HepG2 (cell line): ENCODE measurements around the gene ADCY5. TPM values are rescaled to one million over a fixed set of nuclear protein-coding genes. Genes with fewer than 3 reads are reported as not detected.

Source experiments
- ATAC-seq: fragments of 200-7000 bp; cut with Tn5 transposase; 3 replicates; pipeline ENCODE4 v1.9.1; 2020; ENCODE audit warnings: mild to moderate bottlenecking, moderate library complexity
- BruUV-seq: library from RNA; stranded (reverse); fragments of 400-500 nt; replicated peaks from 2 replicates; lab custom pipeline; 2021; lab: Mats Ljungman, UMichigan
- CTCF ChIA-PET: fragments of 300-600 bp; formaldehyde crosslinking; extraction: SDS; loops from one replicate; lab custom pipeline; 2021; ENCODE audit warnings: low total read pairs, inconsistent platforms, low intra/inter-chr PET ratio; lab: Yijun Ruan, JAX
- POLR2A ChIA-PET: fragments of 350-600 bp; sonication (Branson Sonifier 250); formaldehyde crosslinking; loops from one replicate; lab custom pipeline; 2020; ENCODE audit warnings: antibody characterized with exemption, inconsistent platforms; lab: Yijun Ruan, JAX
- DNase-seq: peaks from one replicate; pipeline ENCODE4 v3.0.0-alpha.2; 2015; ENCODE audit warnings: low spot score
- FAIRE-seq: peaks from 3 replicates; lab custom pipeline; 2011; peaks lifted over from hg19 to GRCh38; lab: Jason Lieb, UNC
- H2AFZ ChIP-seq: one replicate; pipeline ENCODE4 v1.6.1; 2011; ENCODE audit warnings: low read length, inconsistent platforms
- H3K27ac ChIP-seq: fragments of 300-600 bp; 3 replicates; pipeline ENCODE4 v1.8.0; 2011; ENCODE audit warnings: mixed run types, mild to moderate bottlenecking, mixed read lengths, low read length, inconsistent platforms; ENCODE audit not compliant: insufficient read depth; ENCODE audit errors: extremely low read length
- H3K27me3 ChIP-seq, 2 experiments: fragments of 200-600 bp in 1 of 2; 2 replicates in 1 of 2; 3 replicates in 1 of 2; pipeline versions ENCODE4 v1.6.0 to v1.8.0; 2011; ENCODE audit warnings: low read length in 2 of 2, mild to moderate bottlenecking in 2 of 2, moderate library complexity in 2 of 2, inconsistent platforms in 1 of 2; ENCODE audit not compliant: insufficient read depth in 2 of 2, control insufficient read depth in 1 of 2
- H3K36me3 ChIP-seq, 2 experiments: fragments of 200-600 bp in 1 of 2; replicated peaks in 1 of 2; 2 replicates in 1 of 2; 3 replicates in 1 of 2; pipeline versions ENCODE4 v1.5.1 to v1.8.0; 2011; ENCODE audit warnings: low read length in 2 of 2, inconsistent platforms in 1 of 2; ENCODE audit not compliant: insufficient read depth in 2 of 2, control insufficient read depth in 1 of 2
- H3K4me1 ChIP-seq: 2 replicates; pipeline ENCODE4 v1.5.1; 2012; ENCODE audit warnings: low read length, inconsistent platforms; ENCODE audit not compliant: insufficient read depth
- H3K4me2 ChIP-seq: 2 replicates; pipeline ENCODE4 v1.6.0; 2011; ENCODE audit warnings: low read depth, low read length, inconsistent platforms
- H3K4me3 ChIP-seq, 3 experiments: fragments of 200-600 bp in 1 of 3; sonication (generic), shearing (Covaris generic) in 1 of 3; replicated peaks in 1 of 3; 2 replicates each; pipeline ENCODE4 v1.5.1; 2011 to 2016; ENCODE audit warnings: low read length in 3 of 3, inconsistent platforms in 2 of 3, low read depth in 2 of 3, mild to moderate bottlenecking in 2 of 3, control low read depth in 1 of 3, mixed read lengths in 1 of 3; ENCODE audit not compliant: insufficient read depth in 1 of 3
- H3K79me2 ChIP-seq: one replicate; pipeline ENCODE4 v1.6.1; 2011; ENCODE audit warnings: low read length, inconsistent platforms; ENCODE audit not compliant: insufficient read depth
- H3K9ac ChIP-seq: 2 replicates; pipeline ENCODE4 v1.6.0; 2011; ENCODE audit warnings: mild to moderate bottlenecking, low read depth, low read length, inconsistent platforms; ENCODE audit not compliant: insufficient read depth
- H3K9me3 ChIP-seq: 2 replicates; pipeline ENCODE4 v1.5.1; 2012; ENCODE audit warnings: mild to moderate bottlenecking, low read length
- H4K20me1 ChIP-seq: 2 replicates; pipeline ENCODE4 v1.6.0; 2011; ENCODE audit warnings: inconsistent platforms, mild to moderate bottlenecking, low read length, moderate library complexity; ENCODE audit not compliant: insufficient read depth
- BORCS8-MEF2B ChIP-seq: sonication (generic); formaldehyde crosslinking; IDR thresholded peaks from 2 replicates; pipeline ENCODE4 v1.8.0; 2022; ENCODE audit warnings: mild to moderate bottlenecking, missing genetic modification reagents
- FLYWCH1 ChIP-seq: sonication (generic); formaldehyde crosslinking; IDR thresholded peaks from 2 replicates; pipeline ENCODE4 v1.8.1; 2023; ENCODE audit warnings: mild to moderate bottlenecking, missing genetic modification reagents
- HNRNPLL ChIP-seq: fragments of 200-400 bp; formaldehyde crosslinking; IDR thresholded peaks from 2 replicates; pipeline ENCODE4 v1.6.1; 2017; ENCODE audit warnings: mild to moderate bottlenecking, low read depth, low read length; ENCODE audit not compliant: poor library complexity, severe bottlenecking
- SRF ChIP-seq: IDR thresholded peaks from 2 replicates; pipeline ENCODE4 v1.6.1; 2011; ENCODE audit warnings: mild to moderate bottlenecking, low read depth, low read length, moderate library complexity
- ZFP62 ChIP-seq: sonication (generic); formaldehyde crosslinking; IDR thresholded peaks from 2 replicates; pipeline ENCODE4 v1.4.0; 2020; ENCODE audit warnings: missing genetic modification reagents
- ZFY ChIP-seq: sonication (generic); formaldehyde crosslinking; IDR thresholded peaks from 2 replicates; pipeline ENCODE4 v1.4.0; 2020; ENCODE audit warnings: missing genetic modification reagents
- ZNF570 ChIP-seq: sonication (generic); formaldehyde crosslinking; IDR thresholded peaks from 2 replicates; pipeline ENCODE4 v1.4.0; 2020; ENCODE audit warnings: mild to moderate bottlenecking, missing genetic modification reagents, borderline replicate concordance
- ZNF777 ChIP-seq: sonication (generic); formaldehyde crosslinking; IDR thresholded peaks from 2 replicates; pipeline ENCODE4 v1.4.0; 2020; ENCODE audit warnings: missing genetic modification reagents
- ZNF790 ChIP-seq: sonication (generic); formaldehyde crosslinking; IDR thresholded peaks from 2 replicates; pipeline ENCODE4 v1.8.0; 2022; ENCODE audit warnings: missing genetic modification reagents, mild to moderate bottlenecking, borderline replicate concordance
- ZZZ3 ChIP-seq: sonication (generic); formaldehyde crosslinking; IDR thresholded peaks from 2 replicates; pipeline ENCODE4 v1.4.0; 2020; ENCODE audit warnings: missing genetic modification reagents, mild to moderate bottlenecking, borderline replicate concordance
- WGBS: methylation state at CpG from one replicate; pipeline ENCODE4 v1.1.6; 2017; ENCODE audit warnings: low lambda C conversion rate; 5-methylcytosine and 5-hydroxymethylcytosine counted together
- in situ Hi-C: cut with HindIII; loops from 2 replicates; pipeline ENCODE4 v1.10.0; 2017; ENCODE audit warnings: low pct_unique_long_range_greater_than_20kb; ENCODE audit not compliant: extremely low pct_ligation_motif_present
- intact Hi-C: fragments of 100-400 bp; cut with micrococcal nuclease; formaldehyde crosslinking; loops from one replicate; pipeline ENCODE4 v1.10.0; 2022; ENCODE audit not compliant: unreplicated experiment
- polyA plus RNA-seq, 8 experiments: library from polyadenylated mRNA; depleted of rRNA in 3 of 8; stranded (reverse) in 7 of 8; unstranded in 1 of 8; fragments of >200 nt; fragmentation: Illumina TruSeq in 4 of 8; extraction: Trizol in 4 of 8; gene quantifications; 2 replicates each; pipeline versions ENCODE4 v1.2.1 to v1.2.3, GENCODE V29; 2011 to 2016; ENCODE audit warnings: low read depth in 4 of 8, missing spikeins in 1 of 8, mixed read lengths in 1 of 8; ENCODE audit not compliant: insufficient read depth in 1 of 8
- total RNA-seq, 5 experiments: library from RNA; depleted of rRNA; stranded (reverse); fragments of >200 nt; fragmentation: Illumina TruSeq; extraction: Trizol; gene quantifications; 2 replicates each; pipeline ENCODE4 v1.2.3, GENCODE V29; 2016; ENCODE audit warnings: low read depth in 1 of 5
- TF ChIP-seq, protein P1 (sequence below): sonication (generic); IDR thresholded peaks from 2 replicates; pipeline ENCODE4 v1.6.1; 2016; ENCODE audit warnings: low read depth, borderline replicate concordance
- TF ChIP-seq, protein P2 (sequence below): sonication (generic); formaldehyde crosslinking; IDR thresholded peaks from 2 replicates; pipeline ENCODE4 v1.4.0; 2020; ENCODE audit warnings: missing genetic modification reagents, mild to moderate bottlenecking, borderline replicate concordance
- TF ChIP-seq, protein P3 (sequence below): sonication (generic); formaldehyde crosslinking; IDR thresholded peaks from 2 replicates; pipeline ENCODE4 v1.8.1; 2023; ENCODE audit warnings: missing genetic modification reagents, mild to moderate bottlenecking, borderline replicate concordance

Gene ADCY5
- total and polyA plus RNA-seq, 2 of the 13 experiments (the other 11 are each of a cell fraction or from before 2014, with no cell fraction given) = not detected

DNA sequence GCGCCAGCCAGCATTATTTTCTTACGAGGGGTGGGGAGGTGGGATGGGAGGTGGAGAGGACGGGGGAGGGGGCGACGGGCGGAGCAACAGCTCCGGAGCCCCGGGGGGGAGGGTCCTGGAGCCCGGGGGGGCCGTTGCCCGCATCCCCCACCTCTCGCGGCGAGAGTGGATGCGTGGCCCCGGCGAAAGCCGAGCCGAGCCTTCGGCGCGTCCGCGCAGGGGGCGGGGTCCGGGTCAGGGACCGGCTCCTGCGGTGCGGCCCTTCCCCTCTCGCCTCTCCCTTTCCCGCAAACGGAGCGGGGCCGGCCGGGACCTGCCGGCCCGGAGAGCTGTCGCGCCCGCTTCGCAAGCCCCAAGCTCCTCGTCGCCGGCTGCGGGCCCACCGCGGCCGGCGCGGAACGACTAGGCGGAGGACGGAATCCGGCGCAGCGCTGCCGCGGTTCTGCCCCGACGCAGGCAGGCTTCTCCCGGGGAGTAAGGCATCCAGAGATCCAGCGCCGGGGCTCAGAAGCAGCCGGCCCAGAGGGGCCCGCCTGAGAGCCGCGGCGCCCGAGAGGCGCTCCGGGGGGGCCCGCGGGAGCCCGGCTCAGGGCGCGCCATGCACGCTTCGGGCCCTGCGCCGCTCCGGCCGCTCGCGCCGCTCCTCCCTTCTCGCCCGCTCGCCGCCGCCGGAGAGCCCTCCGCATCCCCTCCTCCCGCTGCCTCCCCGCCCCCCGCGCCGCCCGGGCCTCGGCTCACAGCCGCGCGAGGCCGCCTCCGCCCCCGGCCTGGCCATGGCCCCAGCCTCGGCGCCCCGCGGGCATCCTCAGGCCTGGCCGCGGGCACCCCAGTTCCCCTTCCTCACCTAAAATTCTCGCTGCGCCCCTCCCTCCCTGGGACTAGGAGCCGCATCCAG, 459 bp upstream of the ADCY5 start (continued):
- TF ChIP-seq ZZZ3 (CRISPR knock-in tag) = no peak
- TF ChIP-seq ZNF777 (CRISPR knock-in tag) = peak; percentile 68
- TF ChIP-seq ZFY (CRISPR knock-in tag) = 0 out of 2 replicates have a peak, but pooled peaks have one; percentile 26
- peak; percentile 73 for TF ChIP-seq HNRNPLL
- TF ChIP-seq, all 625 proteins: peak for 7

DNA sequence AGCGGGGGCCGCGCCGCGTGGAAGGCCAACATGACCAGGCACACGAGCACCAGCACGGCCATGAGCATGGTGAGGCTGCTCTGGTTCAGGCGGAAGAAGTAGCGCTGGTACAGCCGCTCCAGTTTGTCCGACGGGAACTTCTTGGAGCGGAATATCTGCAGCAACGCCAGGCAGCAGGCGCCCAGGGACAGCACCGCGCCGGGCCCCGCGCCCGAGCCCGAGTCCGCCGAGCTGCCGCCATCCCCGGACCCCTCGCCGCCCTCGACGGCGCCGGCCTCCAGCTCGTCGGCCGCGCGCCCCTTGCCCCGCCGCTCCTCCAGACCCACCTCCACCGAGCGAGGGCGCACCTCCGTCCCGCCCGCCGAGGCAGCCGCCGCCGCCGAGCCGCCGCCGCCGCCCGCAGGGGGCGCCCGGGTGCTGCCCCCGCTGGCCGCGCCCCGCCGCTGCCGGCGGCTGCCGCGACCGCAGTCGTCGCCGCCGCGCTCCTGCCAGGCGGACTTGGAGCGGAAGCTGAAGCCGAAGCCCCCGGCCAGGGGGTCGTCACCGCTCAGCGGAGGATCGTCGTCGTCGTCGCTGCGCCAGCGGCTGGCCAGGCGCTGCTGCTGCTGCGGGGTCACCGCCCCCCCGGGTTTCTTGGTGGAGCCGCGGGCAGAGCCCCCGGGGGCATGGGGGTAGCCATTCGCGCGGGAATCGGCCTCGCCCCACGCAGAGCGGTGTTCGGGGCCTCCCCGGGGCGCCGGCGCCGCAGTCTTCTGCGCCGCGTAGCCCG, 957 bp downstream of the ADCY5 start:
- no peak for DNase-seq
- no peak overlapping the region for H3K4me3 ChIP-seq
- no peak overlapping the region for H3K27ac ChIP-seq
- H3K9ac ChIP-seq = no peak overlapping the region
- peaks cover 0 to 22% of the 10 kb centered on the region in 2 experiments; a peak in 3 of 5 replicates for H3K27me3 ChIP-seq
- ATAC-seq = no peak
- no peak overlapping the region for H2AFZ ChIP-seq
- in situ Hi-C loops = no loop called here
- ChIA-PET CTCF (no interaction called here), POLR2A (no interaction called here)
- BruUV-seq = no TSS peak
- H3K9me3 ChIP-seq = no peaks in the 10 kb centered on the region
- H3K4me2 ChIP-seq = no peak overlapping the region
- intact Hi-C loops = no loop called here
- H3K79me2 ChIP-seq = no peaks in the 10 kb centered on the region
- no peaks in the 10 kb centered on the region for H4K20me1 ChIP-seq
- FAIRE-seq = no peak
- H3K4me1 ChIP-seq = peaks cover 20% of the 10 kb centered on the region
- H3K36me3 ChIP-seq = no peaks in the 10 kb centered on the region
- 94% methylated on average over 72 of the region's 110 CpGs for WGBS
- TF ChIP-seq BORCS8-MEF2B = no peak
- TF ChIP-seq, protein P1, sequence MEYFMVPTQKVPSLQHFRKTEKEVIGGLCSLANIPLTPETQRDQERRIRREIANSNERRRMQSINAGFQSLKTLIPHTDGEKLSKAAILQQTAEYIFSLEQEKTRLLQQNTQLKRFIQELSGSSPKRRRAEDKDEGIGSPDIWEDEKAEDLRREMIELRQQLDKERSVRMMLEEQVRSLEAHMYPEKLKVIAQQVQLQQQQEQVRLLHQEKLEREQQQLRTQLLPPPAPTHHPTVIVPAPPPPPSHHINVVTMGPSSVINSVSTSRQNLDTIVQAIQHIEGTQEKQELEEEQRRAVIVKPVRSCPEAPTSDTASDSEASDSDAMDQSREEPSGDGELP = no peak
- TF ChIP-seq, protein P2, sequence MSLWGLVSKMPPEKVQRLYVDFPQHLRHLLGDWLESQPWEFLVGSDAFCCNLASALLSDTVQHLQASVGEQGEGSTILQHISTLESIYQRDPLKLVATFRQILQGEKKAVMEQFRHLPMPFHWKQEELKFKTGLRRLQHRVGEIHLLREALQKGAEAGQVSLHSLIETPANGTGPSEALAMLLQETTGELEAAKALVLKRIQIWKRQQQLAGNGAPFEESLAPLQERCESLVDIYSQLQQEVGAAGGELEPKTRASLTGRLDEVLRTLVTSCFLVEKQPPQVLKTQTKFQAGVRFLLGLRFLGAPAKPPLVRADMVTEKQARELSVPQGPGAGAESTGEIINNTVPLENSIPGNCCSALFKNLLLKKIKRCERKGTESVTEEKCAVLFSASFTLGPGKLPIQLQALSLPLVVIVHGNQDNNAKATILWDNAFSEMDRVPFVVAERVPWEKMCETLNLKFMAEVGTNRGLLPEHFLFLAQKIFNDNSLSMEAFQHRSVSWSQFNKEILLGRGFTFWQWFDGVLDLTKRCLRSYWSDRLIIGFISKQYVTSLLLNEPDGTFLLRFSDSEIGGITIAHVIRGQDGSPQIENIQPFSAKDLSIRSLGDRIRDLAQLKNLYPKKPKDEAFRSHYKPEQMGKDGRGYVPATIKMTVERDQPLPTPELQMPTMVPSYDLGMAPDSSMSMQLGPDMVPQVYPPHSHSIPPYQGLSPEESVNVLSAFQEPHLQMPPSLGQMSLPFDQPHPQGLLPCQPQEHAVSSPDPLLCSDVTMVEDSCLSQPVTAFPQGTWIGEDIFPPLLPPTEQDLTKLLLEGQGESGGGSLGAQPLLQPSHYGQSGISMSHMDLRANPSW (CRISPR knock-in tag) = no peak
- no peak for TF ChIP-seq ZFP62 (CRISPR knock-in tag)
- no peak for TF ChIP-seq ZNF790 (CRISPR knock-in tag)
- no peak for TF ChIP-seq FLYWCH1
- TF ChIP-seq, protein P3, sequence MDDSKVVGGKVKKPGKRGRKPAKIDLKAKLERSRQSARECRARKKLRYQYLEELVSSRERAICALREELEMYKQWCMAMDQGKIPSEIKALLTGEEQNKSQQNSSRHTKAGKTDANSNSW (CRISPR knock-in tag) = no peak
- TF ChIP-seq SRF = no peak
- no peak for TF ChIP-seq ZNF570 (CRISPR knock-in tag)
